Measurements from ENCODE around the gene PTPRR.

Gene PTPRR

GRCh38 chr12:70908978-70909377 lies 11.6 kb downstream of the PTPRR start:
- no peak for FAIRE-seq

DNA sequence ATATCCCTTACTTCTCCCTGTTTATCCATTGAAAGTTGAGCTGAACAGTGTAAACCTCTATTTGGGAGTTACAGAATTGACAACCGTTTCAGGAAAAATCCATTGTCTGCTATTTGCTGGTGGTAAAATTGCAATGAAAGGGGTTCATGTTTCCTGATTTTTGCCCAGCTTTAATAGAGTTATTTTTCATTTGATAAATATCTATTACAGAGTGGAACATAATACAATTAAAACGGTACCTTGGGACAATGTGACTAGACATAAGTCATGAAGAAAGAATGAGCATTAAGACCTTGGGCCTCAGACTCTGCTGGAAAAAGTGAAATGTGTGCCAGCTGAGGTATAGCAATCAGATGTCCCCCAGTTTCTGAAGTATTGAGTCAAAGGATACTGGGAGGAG lies 13.1 kb downstream of the PTPRR start:
- no peak for FAIRE-seq

- no peak for FAIRE-seq
Measured at GRCh38 chr12:70895956-70896355, 24.6 kb downstream of the PTPRR start.

DNA sequence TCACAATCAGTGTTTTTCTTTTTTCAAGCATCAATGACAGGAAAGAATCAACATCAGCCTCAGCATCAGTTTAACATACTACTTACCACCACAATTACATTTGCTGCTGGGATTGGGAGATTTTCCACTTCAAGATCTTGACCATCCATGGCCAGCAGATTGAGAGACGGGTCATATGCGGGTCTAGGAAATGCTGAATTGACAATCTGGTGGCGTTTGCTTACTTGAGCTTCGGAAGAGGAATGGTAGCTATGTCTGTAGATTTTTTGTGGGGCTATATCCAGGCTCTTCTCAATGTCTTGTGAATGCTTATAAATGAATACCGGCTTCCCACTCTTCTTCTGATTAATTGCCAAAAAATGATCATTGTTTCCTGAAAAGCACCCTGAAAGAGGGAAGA lies 27.9 kb downstream of the PTPRR start:
- no peak for FAIRE-seq

GRCh38 chr12:70890895-70891832 lies 29.4 kb downstream of the PTPRR start:
- FAIRE-seq, result no peak

DNA sequence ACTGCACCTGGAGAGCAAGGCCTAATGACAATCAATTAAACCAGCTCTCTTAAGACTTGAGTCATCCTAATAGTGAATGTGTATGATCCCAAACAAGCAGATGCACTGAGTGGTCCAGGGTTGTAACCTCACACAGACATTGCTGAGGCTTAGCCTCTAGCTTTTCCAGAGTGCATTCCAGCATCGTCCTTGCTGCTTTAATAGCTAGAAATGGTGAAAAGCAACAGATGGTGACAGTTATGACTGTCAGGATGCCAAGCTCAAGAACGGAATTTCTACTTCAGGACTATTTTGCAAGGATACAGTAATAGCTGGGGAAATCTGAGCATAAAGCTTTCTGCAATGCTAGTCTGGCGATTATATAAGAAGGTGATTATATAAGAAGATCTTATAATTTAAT lies 34.6 kb downstream of the PTPRR start:
- no peak for FAIRE-seq

GRCh38 chr12:70883855-70884254 lies 36.7 kb downstream of the PTPRR start:
- FAIRE-seq, result no peak

GRCh38 chr12:70880744-70881143 lies 39.8 kb downstream of the PTPRR start:
- FAIRE-seq, result no peak

DNA sequence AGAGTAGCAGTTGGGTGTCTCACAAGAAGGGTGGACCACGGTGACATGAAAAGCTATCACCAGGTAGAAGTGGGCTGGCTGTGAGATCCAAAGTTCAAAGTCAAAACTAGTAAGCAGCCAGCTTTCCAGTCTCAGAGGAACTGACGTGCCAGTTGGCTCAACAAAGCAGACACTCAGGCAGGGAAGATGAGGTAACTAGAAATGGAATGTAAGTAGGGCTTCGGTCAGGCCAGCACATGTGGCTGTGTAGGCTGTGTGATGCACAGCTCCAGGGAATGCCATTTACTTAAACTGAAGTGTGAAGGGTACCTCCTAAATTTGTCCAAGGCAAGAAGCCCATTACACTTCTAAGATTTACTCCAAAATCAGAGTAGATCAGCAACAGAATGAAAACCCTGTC lies 43.6 kb downstream of the PTPRR start:
- no peak for FAIRE-seq

GRCh38 chr12:70875628-70876027 lies 44.9 kb downstream of the PTPRR start:
- FAIRE-seq, result no peak

DNA sequence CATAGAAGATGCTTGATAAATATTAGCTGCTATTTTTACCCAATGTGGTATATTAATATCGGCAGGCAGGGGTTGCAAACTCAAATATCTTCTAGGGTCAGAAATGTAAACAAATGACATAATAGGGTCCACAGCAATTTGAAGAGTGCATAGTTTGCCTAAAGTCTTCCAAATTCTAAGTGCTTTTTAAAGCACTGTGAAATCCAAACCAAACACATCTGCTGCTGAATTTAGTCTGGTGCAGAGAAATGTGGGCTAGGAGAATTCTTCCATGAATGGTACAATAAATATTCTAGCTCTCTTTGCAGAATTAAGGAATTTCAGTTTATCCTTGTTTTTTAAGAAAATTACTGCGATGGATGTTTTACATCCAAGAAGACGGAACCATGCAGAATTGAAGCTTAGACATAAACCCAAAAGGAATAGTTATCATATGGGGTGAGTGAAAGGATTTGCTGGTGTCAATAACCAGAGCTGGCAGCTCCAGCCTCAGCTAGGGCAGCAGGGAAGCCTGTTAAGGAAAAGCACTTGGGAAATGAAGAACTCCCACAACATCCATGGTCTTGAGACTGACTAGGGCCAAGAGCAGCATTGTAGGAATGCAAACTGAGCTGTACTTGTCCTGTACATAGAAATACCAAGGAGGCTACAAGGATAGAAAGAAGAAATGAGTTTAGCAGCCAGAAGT lies 65.5 kb downstream of the PTPRR start:
- FAIRE-seq, result no peak

DNA sequence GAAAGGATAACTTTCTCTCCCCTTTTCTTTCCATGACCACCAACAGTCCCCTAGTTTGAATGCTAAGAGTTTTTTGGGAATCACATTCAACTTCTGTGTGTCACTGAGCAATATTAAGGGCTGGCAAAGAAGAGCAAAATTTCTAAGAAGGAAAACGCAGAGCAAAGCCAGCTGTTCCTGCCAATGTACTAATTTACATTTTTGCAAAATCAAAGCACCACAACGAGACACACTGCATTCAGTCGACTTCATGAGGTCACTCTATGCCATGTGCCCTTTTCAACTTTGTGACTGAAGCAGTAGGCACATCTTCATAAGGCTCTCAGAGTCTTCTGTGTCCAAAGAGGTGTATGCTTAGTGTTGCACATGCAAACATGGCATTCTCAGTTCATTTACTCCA lies 66.4 kb downstream of the PTPRR start:
- FAIRE-seq, result no peak

DNA sequence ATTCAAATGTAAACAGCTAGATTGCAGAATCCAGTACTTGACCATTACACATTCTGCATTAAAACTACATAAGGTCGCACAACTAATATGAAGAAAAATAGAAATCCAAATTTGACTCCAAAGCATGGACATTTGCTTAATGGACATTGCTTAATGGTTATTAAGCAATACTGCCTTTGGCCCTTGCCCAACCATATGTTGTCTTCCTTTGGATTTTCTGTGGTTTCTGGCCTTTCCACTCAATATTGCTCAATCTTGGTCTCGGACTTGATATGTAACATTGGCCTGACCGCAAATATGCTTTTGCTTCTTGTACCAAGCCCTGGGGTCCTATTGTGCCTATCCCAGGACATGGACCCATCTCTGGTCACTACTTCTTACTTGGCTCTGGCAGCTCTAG lies 67.2 kb downstream of the PTPRR start:
- FAIRE-seq, result no peak

GRCh38 chr12:70852416-70853150 lies 68.0 kb downstream of the PTPRR start:
- FAIRE-seq, result no peak

GRCh38 chr12:70849265-70849960 lies 71.1 kb downstream of the PTPRR start:
- FAIRE-seq, result peak; percentile 71

GRCh38 chr12:70847871-70848270 lies 72.7 kb downstream of the PTPRR start:
- FAIRE-seq, result no peak

- no peak for FAIRE-seq
Measured at GRCh38 chr12:70845268-70845667, 75.3 kb downstream of the PTPRR start.

GRCh38 chr12:70843363-70843762 lies 77.2 kb downstream of the PTPRR start:
- no peak for FAIRE-seq

GRCh38 chr12:70842942-70843341 lies 77.6 kb downstream of the PTPRR start:
- FAIRE-seq, result no peak

- no peak for FAIRE-seq
Measured at GRCh38 chr12:70842136-70842535, 78.4 kb downstream of the PTPRR start.

DNA sequence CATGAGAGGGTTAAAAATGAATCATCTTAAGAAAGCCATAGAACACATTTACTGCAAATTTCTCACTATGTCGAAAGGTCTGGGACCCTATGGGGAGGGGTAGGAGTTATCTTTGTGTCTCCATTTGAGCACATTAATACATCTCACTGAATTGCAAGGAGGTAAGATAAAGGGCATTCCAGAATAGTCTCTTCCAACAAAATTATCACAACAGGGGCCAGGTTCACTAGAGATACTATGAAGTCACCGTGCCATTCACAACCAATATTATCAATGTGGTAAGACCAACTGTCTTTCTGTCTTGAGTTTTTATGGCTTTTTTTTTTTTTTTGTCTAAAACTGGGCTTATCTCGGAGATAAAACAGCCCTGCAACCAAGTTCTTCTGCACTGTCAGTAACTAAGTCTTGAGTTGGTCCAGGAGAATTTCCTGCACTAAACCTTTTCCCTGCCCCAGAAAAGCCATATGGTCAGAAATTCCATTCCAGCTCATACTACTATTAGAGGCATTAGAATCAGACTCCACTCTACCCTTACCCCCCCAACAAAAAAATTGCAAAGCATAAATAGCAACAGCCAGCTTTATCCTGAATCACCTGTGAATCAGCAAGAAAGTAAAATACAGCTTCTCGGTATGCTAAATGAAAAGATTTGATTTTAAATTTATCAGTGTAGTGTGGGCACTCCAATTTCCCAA lies 79.7 kb downstream of the PTPRR start:
- no peak for FAIRE-seq

- no peak for FAIRE-seq
Measured at GRCh38 chr12:70839544-70839943, 81.0 kb downstream of the PTPRR start.
